Ovary (tissue), 9 donors: ENCODE data around the gene MRPL24. TPM values are rescaled to one million over a fixed set of nuclear protein-coding genes. Genes with fewer than 3 reads are reported as not detected.
A peak's percentile ranks its signal among the peaks of the same experiment; 100 is the strongest.

Experiments used
- DNase-seq, 5 donors: peaks; one replicate each; pipeline ENCODE4 v3.0.0-alpha.2; 2019 to 2020
- H3K27ac ChIP-seq, 2 donors: fragments of 200-600 bp; one replicate each; pipeline versions ENCODE4 v1.5.1 to v1.8.0; 2019 to 2022
- H3K27me3 ChIP-seq: fragments of 200-600 bp; one replicate; pipeline ENCODE4 v1.8.0; 2022
- H3K36me3 ChIP-seq: fragments of 200-600 bp; sonication (generic); one replicate; pipeline ENCODE4 v1.5.1; 2019
- H3K4me1 ChIP-seq: one replicate; pipeline ENCODE4 v1.8.1; 2013; ENCODE audit warnings: mild to moderate bottlenecking, moderate library complexity; ENCODE audit not compliant: insufficient read depth
- H3K4me3 ChIP-seq: fragments of 200-600 bp; sonication (generic); one replicate; pipeline ENCODE4 v1.5.1; 2017
- H3K9me3 ChIP-seq, 2 donors: fragments of 200-600 bp in 1 of 2; sonication (generic) in 1 of 2; one replicate each; pipeline versions ENCODE4 v1.5.1 to v1.8.1; 2013 to 2019; ENCODE audit warnings: mild to moderate bottlenecking in 1 of 2, moderate library complexity in 1 of 2
- EP300 ChIP-seq: sonication (generic); formaldehyde crosslinking; IDR thresholded peaks from one replicate; pipeline ENCODE4 v1.6.1; 2017; ENCODE audit warnings: antibody characterized with exemption
- POLR2A ChIP-seq: fragments of 450-650 bp; IDR thresholded peaks from one replicate; pipeline ENCODE4 v1.6.1; 2017; ENCODE audit warnings: antibody characterized with exemption, mild to moderate bottlenecking, moderate library complexity
- WGBS, 3 donors: extraction: QIAGEN DNeasy Blood & Tissue Kit in 1 of 3; methylation state at CpG; one replicate each; pipeline versions ENCODE4 v1.1.5 to v1.1.7; 2013 to 2017; 5-methylcytosine and 5-hydroxymethylcytosine counted together
- intact Hi-C, 4 donors: fragments of 100-400 bp; cut with DNase I; formaldehyde crosslinking; loops; one replicate each; pipeline versions ENCODE4 v1.11.0 to v1.15.1; 2022 to 2023
- polyA plus RNA-seq, 2 donors: library from polyadenylated mRNA; stranded (reverse); fragments of 200-250 nt in 1 of 2; fragments of 350-450 nt in 1 of 2; fragmentation: Illumina TruSeq in 1 of 2; extraction: RNeasy Lipid Tissue Mini Kit (QIAGEN cat#74804) in 1 of 2; gene quantifications; one replicate each; pipeline ENCODE4 v1.2.3, GENCODE V29; 2013 to 2014
- total RNA-seq, 7 donors: library from RNA; depleted of rRNA in 2 of 7; stranded (reverse); fragments of >200 nt in 2 of 7; fragmentation: NEBNext Ultra II Directional in 3 of 7; extraction: Animal tissue kit (Norgen Biotek cat#: 25700) in 3 of 7; gene quantifications; one replicate each; pipeline versions ENCODE4 v1.1.0 to v1.2.4, GENCODE V29; 2016 to 2023
- TF ChIP-seq, protein P1 (sequence below), 3 donors: fragments of 450-650 bp in 2 of 3; fragments of 200-600 bp in 1 of 3; IDR thresholded peaks; one replicate each; pipeline versions ENCODE4 v1.5.1 to v1.8.0; 2016 to 2022; ENCODE audit warnings: antibody characterized with exemption in 3 of 3, mild to moderate bottlenecking in 1 of 3
- donor health status: DM: no; HTN: no; CAD: no; lungs with moderate emphysema.
- donor health status: DM: no; HTN: no; CAD: no.
- donor health status: Bipolar disorder and iron deficiency.
- donor health status: DM: yes; HTN: yes; CAD: no.
- donor health status: DM: no; HTN: no; CAD: no.
- donor health status: DM: yes; HTN: yes; CAD: no.

The MRPL24 gene
- total and polyA plus RNA-seq, 9 donors = 23.1 to 173 (median 68.3) TPM

DNA sequence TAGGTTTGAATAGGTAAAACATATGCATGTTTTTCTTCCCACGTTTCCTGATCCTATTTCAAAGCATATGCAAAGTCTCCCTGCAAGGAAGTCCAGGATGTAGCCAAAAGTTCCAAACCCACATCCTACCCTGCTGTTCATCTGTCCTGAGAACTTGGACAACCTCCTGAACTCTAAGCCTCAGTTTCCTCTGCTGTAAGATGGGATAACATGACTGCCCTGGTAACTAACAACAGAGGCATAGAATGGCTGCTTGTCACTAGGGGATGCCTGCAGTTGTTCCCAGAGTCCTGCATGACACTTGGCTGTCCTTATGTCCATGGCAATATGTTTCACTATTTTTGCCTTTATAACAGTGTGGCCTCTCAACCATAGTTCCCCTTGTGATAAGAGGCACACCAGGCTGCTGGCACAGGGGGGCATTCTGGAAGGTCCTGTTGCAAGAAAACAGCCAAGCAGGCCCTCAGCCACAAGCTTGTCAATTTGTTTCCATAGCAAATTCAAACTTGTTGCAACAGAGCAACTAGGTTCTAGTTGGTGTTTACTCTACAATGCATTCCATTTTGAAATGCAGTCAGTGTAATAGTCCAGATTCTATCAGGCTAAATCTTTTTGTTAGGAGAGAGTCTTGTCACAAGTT is 12.1 kb upstream of the MRPL24 start:
- 17 to 24% (median 22%) methylated on average over 1 of the region's 1 CpG for WGBS, 3 donors
- H3K4me3 ChIP-seq = no peak overlapping the region
- TF ChIP-seq, protein P1, sequence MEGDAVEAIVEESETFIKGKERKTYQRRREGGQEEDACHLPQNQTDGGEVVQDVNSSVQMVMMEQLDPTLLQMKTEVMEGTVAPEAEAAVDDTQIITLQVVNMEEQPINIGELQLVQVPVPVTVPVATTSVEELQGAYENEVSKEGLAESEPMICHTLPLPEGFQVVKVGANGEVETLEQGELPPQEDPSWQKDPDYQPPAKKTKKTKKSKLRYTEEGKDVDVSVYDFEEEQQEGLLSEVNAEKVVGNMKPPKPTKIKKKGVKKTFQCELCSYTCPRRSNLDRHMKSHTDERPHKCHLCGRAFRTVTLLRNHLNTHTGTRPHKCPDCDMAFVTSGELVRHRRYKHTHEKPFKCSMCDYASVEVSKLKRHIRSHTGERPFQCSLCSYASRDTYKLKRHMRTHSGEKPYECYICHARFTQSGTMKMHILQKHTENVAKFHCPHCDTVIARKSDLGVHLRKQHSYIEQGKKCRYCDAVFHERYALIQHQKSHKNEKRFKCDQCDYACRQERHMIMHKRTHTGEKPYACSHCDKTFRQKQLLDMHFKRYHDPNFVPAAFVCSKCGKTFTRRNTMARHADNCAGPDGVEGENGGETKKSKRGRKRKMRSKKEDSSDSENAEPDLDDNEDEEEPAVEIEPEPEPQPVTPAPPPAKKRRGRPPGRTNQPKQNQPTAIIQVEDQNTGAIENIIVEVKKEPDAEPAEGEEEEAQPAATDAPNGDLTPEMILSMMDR (IDR thresholded peaks at IDR 0.05) = no peak
- TF ChIP-seq POLR2A (no peak), EP300 (no peak)
- peaks cover 16% of the 10 kb centered on the region for H3K4me1 ChIP-seq
- H3K27me3 ChIP-seq = no peaks in the 10 kb centered on the region
- DNase-seq = peak in 1 of 5 donors; percentile 25
- intact Hi-C loops = no loop called here
- no peaks in the 10 kb centered on the region for H3K9me3 ChIP-seq
- no peaks in the 10 kb centered on the region for H3K36me3 ChIP-seq
- no peak overlapping the region for H3K27ac ChIP-seq

DNA sequence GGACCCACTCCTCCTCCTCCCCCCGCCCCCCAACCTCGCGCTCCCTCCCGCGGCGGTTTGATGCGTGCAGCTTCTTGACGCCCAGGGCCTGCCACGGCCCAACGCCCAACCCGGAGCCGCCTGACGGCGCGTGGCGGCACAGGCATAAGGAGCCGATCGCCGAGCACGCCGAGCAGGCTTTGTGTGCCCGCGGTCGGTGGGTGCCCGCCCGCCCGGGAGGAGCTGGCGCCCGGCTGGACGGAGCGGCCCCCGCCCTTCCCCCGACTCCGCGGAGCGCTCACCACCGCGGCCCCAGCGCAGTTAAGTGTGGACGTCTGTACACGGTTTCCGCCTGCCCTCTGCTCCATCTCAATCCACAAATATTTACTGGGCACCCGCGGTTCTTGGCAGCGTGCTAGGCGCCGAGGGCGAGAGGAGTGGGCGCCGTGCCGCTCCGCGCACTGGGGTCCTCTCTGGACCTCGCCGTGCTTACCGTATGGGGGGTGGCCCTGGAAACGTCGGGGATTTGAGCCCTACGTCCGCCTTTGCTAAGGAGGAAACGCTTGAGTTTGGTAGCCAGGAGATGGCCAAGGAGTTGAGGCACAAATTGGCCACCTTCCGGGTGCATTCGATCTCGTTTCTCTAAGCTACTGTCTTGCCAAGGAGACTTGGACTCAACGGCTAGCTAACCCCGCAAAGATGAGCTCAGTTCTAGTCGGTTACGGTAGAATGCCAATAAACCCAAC is 11.0 kb upstream of the MRPL24 start:
- H3K27me3 ChIP-seq = no peaks in the 10 kb centered on the region
- TF ChIP-seq POLR2A (no peak), EP300 (no peak)
- TF ChIP-seq, protein P1 (IDR thresholded peaks at IDR 0.05) = peak in 2 of 3 donors; percentile 9 to 27
- H3K9me3 ChIP-seq = no peaks in the 10 kb centered on the region
- DNase-seq = peak; percentile 97 to 98 (median 97)
- H3K4me1 ChIP-seq = peaks cover 22% of the 10 kb centered on the region
- intact Hi-C loops = no loop called here
- 0% methylated on average over 49 to 67 of the region's 68 CpGs for WGBS, 3 donors
- H3K36me3 ChIP-seq = no peaks in the 10 kb centered on the region
- peak overlapping the region; percentile 66 for H3K4me3 ChIP-seq
- H3K27ac ChIP-seq = peak overlapping the region; percentile 82 to 93

DNA sequence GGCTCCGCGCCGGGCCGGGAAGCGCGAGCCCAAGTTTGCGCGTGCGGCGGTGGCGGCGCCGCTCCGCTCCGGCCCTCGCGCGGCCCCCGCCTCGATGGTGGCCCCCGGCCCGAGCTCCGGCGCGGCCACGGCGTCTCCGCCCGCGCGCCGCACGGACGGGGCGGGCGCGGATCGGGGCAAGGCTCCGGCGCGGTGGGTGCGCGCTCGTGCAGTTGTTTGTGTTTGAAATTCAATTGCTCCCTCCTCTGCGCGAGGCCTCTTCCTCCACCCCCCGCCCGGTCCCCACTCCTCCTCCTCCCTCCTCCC is 10.5 kb upstream of the MRPL24 start, which contains the start of gene HDGF:
HDGF (minus strand) TSS at position 225 of the 306 bp plus-strand sequence. CDS start 246 bp downstream, outside the sequence.
- 0 to 1% (median 0%) methylated on average over 28 to 48 of the region's 48 CpGs for WGBS, 3 donors
- Histone ChIP-seq H3K36me3 (no peaks in the 10 kb centered on the region), H3K27me3 (no peaks in the 10 kb centered on the region), H3K4me1 (peaks cover 23% of the 10 kb centered on the region), H3K4me3 (peak within 1 kb of the TSS; percentile 66), H3K9me3 (no peaks in the 10 kb centered on the region), H3K27ac (peak within 1 kb of the TSS; percentile 93 to 96)
- intact Hi-C loops = no loop called here
- DNase-seq = no peak
- TF ChIP-seq, protein P1 (IDR thresholded peaks at IDR 0.05) = no peak
- TF ChIP-seq POLR2A = peak; percentile 6

DNA sequence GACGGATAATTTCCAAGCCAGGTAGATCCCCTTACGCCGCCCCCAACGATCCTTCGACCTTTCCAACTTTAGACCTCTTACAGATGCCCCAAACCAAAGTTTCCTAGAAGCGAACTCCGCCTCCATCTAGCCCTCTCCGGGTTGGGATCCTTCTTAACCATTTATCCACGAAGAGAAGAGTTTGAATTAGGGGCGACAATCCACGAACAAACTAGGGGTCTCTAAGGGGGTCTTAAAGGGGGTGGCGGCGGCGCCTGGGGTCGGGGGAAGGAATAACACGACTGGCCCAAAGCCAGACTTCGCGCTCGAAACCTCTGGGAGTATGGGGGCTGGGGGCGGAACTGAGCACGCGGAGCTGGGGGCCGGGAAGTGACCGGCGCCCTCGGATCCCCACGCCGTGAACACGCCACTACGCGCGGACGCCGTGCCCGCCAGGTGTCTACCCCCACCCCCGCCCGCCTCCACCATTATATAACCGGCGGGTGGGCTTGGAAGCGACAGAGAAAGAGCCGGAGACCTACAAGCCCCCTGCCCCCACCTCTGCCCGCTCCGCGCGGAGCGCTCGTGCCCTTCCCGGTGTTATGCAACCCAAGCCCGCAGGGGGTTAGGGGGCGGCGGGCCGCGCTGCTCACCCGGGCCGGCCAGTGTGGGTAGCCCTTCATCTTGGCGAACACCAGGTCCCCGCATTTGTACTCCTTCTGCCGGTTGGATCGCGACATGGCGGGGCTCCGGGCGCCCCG is 10.0 kb upstream of the MRPL24 start:
- 0 to 1% (median 0%) methylated on average over 55 to 64 of the region's 64 CpGs for WGBS, 3 donors
- Histone ChIP-seq H3K27me3 (no peaks in the 10 kb centered on the region), H3K27ac (peak overlapping the region; percentile 93 to 96), H3K36me3 (no peaks in the 10 kb centered on the region), H3K4me1 (peaks cover 26% of the 10 kb centered on the region), H3K4me3 (peak overlapping the region; percentile 66), H3K9me3 (no peaks in the 10 kb centered on the region)
- TF ChIP-seq POLR2A = peak; percentile 19
- TF ChIP-seq, protein P1 (IDR thresholded peaks at IDR 0.05) = peak in 2 of 3 donors; percentile 38 to 45
- no peak for TF ChIP-seq EP300
- DNase-seq = peak; percentile 71 to 81 (median 79)
- intact Hi-C loops = no loop called here
